Thymus (tissue), 11 donors: Measurements from ENCODE around the gene XIRP2. TPM values are rescaled to one million over a fixed set of nuclear protein-coding genes. Genes with fewer than 3 reads are reported as not detected.
"Not testable (repeated sequence)": the region's sequence is repeated elsewhere in the genome, so short reads cannot be mapped to it uniquely, and the experiment has no call there.

Experiments
- DNase-seq, 9 donors: peaks; one replicate each; pipeline ENCODE4 v3.0.0-alpha.2; 2013; ENCODE audit warnings: low spot score in 9 of 9, low read depth in 6 of 9, missing footprints in 1 of 9
- H3K27ac ChIP-seq, 2 donors: one replicate each; pipeline ENCODE4 v1.5.1; 2013; ENCODE audit warnings: control low read depth in 1 of 2, low read depth in 1 of 2, low read length in 1 of 2, mild to moderate bottlenecking in 1 of 2, moderate library complexity in 1 of 2
- H3K27me3 ChIP-seq, 2 donors: one replicate each; pipeline ENCODE4 v1.5.1; 2013; ENCODE audit warnings: low read length in 1 of 2; ENCODE audit not compliant: control insufficient read depth in 2 of 2, insufficient read depth in 1 of 2
- H3K36me3 ChIP-seq, 2 donors: one replicate each; pipeline ENCODE4 v1.5.1; 2013; ENCODE audit warnings: low read length in 1 of 2, mild to moderate bottlenecking in 1 of 2, moderate library complexity in 1 of 2; ENCODE audit not compliant: control insufficient read depth in 2 of 2, insufficient read depth in 2 of 2
- H3K4me1 ChIP-seq, 2 donors: one replicate each; pipeline ENCODE4 v1.5.1; 2013; ENCODE audit warnings: low read length in 2 of 2; ENCODE audit not compliant: control insufficient read depth in 2 of 2, insufficient read depth in 2 of 2
- H3K4me3 ChIP-seq, 2 donors: one replicate each; pipeline ENCODE4 v1.5.1; 2013; ENCODE audit warnings: low read length in 2 of 2, control low read depth in 1 of 2, mild to moderate bottlenecking in 1 of 2
- H3K9me3 ChIP-seq, 2 donors: one replicate each; pipeline ENCODE4 v1.5.1; 2013; ENCODE audit warnings: low read length in 1 of 2, mild to moderate bottlenecking in 1 of 2; ENCODE audit not compliant: control insufficient read depth in 2 of 2, insufficient read depth in 1 of 2
- WGBS: extraction: QIAGEN DNeasy Blood & Tissue Kit; methylation state at CpG from one replicate; pipeline ENCODE4 v1.1.7; 2013; 5-methylcytosine and 5-hydroxymethylcytosine counted together
- polyA plus RNA-seq: library from polyadenylated mRNA; stranded (reverse); fragments of 200-250 nt; gene quantifications from one replicate; pipeline ENCODE4 v1.2.3, GENCODE V29; 2013
- total RNA-seq: library from RNA; stranded (reverse); fragments of 120-200 nt; gene quantifications from one replicate; pipeline ENCODE4 v1.2.4, GENCODE V29; 2013
- donor health status: healthy.

The XIRP2 gene
- total and polyA plus RNA-seq, 2 donors, result 0.14 to 0.21 TPM

- DNase-seq, result no peak
- no peaks in the 10 kb centered on the region for H3K36me3 ChIP-seq
- H3K27me3 ChIP-seq, result no peaks in the 10 kb centered on the region
- no peaks in the 10 kb centered on the region for H3K4me1 ChIP-seq
- H3K4me3 ChIP-seq, result no peak overlapping the region
- 92% methylated on average over 1 of the region's 1 CpG for WGBS
- no peaks in the 10 kb centered on the region for H3K9me3 ChIP-seq
- no peak overlapping the region for H3K27ac ChIP-seq
Measured at GRCh38 chr2:167254721-167255120, 366.4 kb downstream of the XIRP2 start.

GRCh38 chr2:167258712-167259111, 370.4 kb downstream of the XIRP2 start:
- Histone ChIP-seq H3K36me3 (no peaks in the 10 kb centered on the region), H3K4me3 (no peak overlapping the region), H3K27me3 (no peaks in the 10 kb centered on the region), H3K4me1 (no peaks in the 10 kb centered on the region), H3K9me3 (no peaks in the 10 kb centered on the region), H3K27ac (no peak overlapping the region)
- no peak for DNase-seq
- 90% methylated on average over 3 of the region's 3 CpGs for WGBS

GRCh38 chr2:167264380-167264779, 376.1 kb downstream of the XIRP2 start:
- DNase-seq, result peak in 2 of 9 donors; percentile 3 to 6
- 96% methylated on average over 5 of the region's 5 CpGs for WGBS
- H3K9me3 ChIP-seq, result peaks cover 0 to 7% of the 10 kb centered on the region in 2 donors

GRCh38 chr2:167265004-167265403, 376.7 kb downstream of the XIRP2 start:
- Histone ChIP-seq H3K4me1 (no peaks in the 10 kb centered on the region), H3K27me3 (no peaks in the 10 kb centered on the region), H3K27ac (no peak overlapping the region), H3K9me3 (peaks cover 0 to 7% of the 10 kb centered on the region in 2 donors), H3K36me3 (no peaks in the 10 kb centered on the region), H3K4me3 (no peak overlapping the region)
- DNase-seq, result no peak
- WGBS, result 92% methylated on average over 2 of the region's 2 CpGs

More at GRCh38 chr2:167264380-167264779, 376.1 kb downstream of the XIRP2 start:
- Histone ChIP-seq H3K4me1 (no peaks in the 10 kb centered on the region), H3K27me3 (no peaks in the 10 kb centered on the region), H3K36me3 (no peaks in the 10 kb centered on the region), H3K4me3 (no peak overlapping the region), H3K27ac (no peak overlapping the region)

- no peak overlapping the region for H3K27ac ChIP-seq
- peaks cover 0 to 7% of the 10 kb centered on the region in 2 donors for H3K9me3 ChIP-seq
- H3K27me3 ChIP-seq, result no peaks in the 10 kb centered on the region
- no peak for DNase-seq
- no peaks in the 10 kb centered on the region for H3K4me1 ChIP-seq
- 95% methylated on average over 5 of the region's 5 CpGs for whole genome bisulfite sequencing
- no peak overlapping the region for H3K4me3 ChIP-seq
- no peaks in the 10 kb centered on the region for H3K36me3 ChIP-seq
Measured at GRCh38 chr2:167265722-167266121, 377.4 kb downstream of the XIRP2 start.

- not testable (repeated sequence) for H3K36me3 ChIP-seq, H3K4me3 ChIP-seq, H3K9me3 ChIP-seq, H3K27ac ChIP-seq, H3K4me1 ChIP-seq, H3K27me3 ChIP-seq, DNase-seq
- WGBS, result 77% methylated on average over 2 of the region's 2 CpGs
Measured at GRCh38 chr2:167268245-167268644, 380.0 kb downstream of the XIRP2 start.

DNA sequence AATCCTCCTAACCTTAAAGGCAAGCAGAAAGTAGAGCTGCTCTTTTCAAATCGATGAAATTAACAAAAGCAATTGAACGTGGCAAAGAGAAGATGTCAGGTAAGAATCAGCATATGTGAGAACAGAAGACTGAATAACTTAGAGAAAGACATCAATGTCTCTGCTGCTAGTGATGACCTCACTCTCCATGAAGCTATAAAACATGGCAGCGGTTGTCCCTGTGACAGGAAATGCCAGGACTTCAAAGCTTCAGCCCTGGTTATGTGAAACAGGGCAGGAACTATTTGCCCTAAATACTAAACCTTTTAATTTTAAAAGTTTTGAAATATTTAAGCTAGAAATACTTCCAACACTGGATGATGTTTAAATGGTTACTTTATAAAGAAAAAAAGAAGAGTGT, 383.7 kb downstream of the XIRP2 start:
- Histone ChIP-seq H3K27ac (no peak overlapping the region), H3K36me3 (no peaks in the 10 kb centered on the region), H3K27me3 (no peaks in the 10 kb centered on the region), H3K4me1 (no peaks in the 10 kb centered on the region), H3K9me3 (peaks cover 0 to 7% of the 10 kb centered on the region in 2 donors), H3K4me3 (no peak overlapping the region)
- 94% methylated on average over 3 of the region's 3 CpGs for WGBS
- no peak for DNase-seq

- WGBS, result 77% methylated on average over 3 of the region's 3 CpGs
- Histone ChIP-seq H3K4me1 (no peaks in the 10 kb centered on the region), H3K27ac (no peak overlapping the region)
Measured at GRCh38 chr2:167275046-167275445, 386.8 kb downstream of the XIRP2 start.

DNA sequence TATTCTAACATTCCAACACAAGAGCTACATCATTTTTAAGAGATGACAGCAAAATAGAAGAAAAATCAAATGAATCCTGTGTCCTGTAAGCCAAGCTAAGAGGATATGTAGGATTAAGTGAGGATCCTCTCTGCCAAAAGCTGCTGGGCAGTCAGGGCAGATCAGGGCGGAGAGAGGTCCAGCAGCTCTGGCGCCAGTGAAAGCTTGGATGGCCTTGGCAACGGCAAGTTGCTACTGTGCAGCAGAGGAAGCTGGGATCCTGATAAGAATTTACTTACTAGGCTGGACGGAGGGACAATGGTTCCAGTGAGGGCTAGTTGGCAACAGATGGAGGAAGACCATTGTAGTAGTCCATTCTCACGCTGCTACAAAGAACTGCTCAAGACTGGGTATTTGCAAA, 391.5 kb downstream of the XIRP2 start:
- 94% methylated on average over 5 of the region's 5 CpGs for WGBS
- DNase-seq, result no peak
- no peak overlapping the region for H3K27ac ChIP-seq
- no peaks in the 10 kb centered on the region for H3K36me3 ChIP-seq
- H3K4me3 ChIP-seq, result no peak overlapping the region
- H3K9me3 ChIP-seq, result no peaks in the 10 kb centered on the region
- H3K27me3 ChIP-seq, result no peaks in the 10 kb centered on the region
- H3K4me1 ChIP-seq, result no peaks in the 10 kb centered on the region

More at GRCh38 chr2:167275046-167275445, 386.8 kb downstream of the XIRP2 start:
- H3K36me3 ChIP-seq, result no peaks in the 10 kb centered on the region
- DNase-seq, result no peak
- no peaks in the 10 kb centered on the region for H3K27me3 ChIP-seq
- H3K4me3 ChIP-seq, result no peak overlapping the region
- no peaks in the 10 kb centered on the region for H3K9me3 ChIP-seq

GRCh38 chr2:167287212-167287611, 398.9 kb downstream of the XIRP2 start:
- Histone ChIP-seq H3K27me3 (peaks cover 0 to 10% of the 10 kb centered on the region in 2 donors), H3K36me3 (no peaks in the 10 kb centered on the region), H3K4me1 (no peaks in the 10 kb centered on the region), H3K9me3 (no peaks in the 10 kb centered on the region), H3K4me3 (no peak overlapping the region), H3K27ac (no peak overlapping the region)
- no peak for DNase-seq
- WGBS, result over 99% methylated on average over 3 of the region's 3 CpGs
